GM21528 (cell line): Measurements from ENCODE around the gene SCRT2.

Experiments used
- ATAC-seq: cut with Tn5 transposase; IDR thresholded peaks from one replicate; pipeline ENCODE4 v1.9.1; 2021; ENCODE audit warnings: mild to moderate bottlenecking, moderate library complexity; ENCODE audit not compliant: unreplicated experiment, low FRiP score

Gene SCRT2

GRCh38 chr20:635893-636338 is 39.7 kb downstream of the SCRT2 start:
- ATAC-seq, result no peak

- no peak for ATAC-seq
Measured at GRCh38 chr20:635028-635892, 40.3 kb downstream of the SCRT2 start.

- ATAC-seq, result no peak
Measured at GRCh38 chr20:634148-634925, 41.3 kb downstream of the SCRT2 start.

GRCh38 chr20:631101-631500 is 44.5 kb downstream of the SCRT2 start:
- ATAC-seq, result no peak

GRCh38 chr20:626579-626978 is 49.0 kb downstream of the SCRT2 start:
- no peak for ATAC-seq

GRCh38 chr20:625360-625932 is 50.2 kb downstream of the SCRT2 start:
- ATAC-seq, result no peak

- no peak for ATAC-seq
Measured at GRCh38 chr20:623704-624103, 51.9 kb downstream of the SCRT2 start.

- ATAC-seq, result no peak
Measured at GRCh38 chr20:623021-623420, 52.6 kb downstream of the SCRT2 start.

GRCh38 chr20:622161-622560 is 53.4 kb downstream of the SCRT2 start:
- ATAC-seq, result no peak

GRCh38 chr20:621125-621756 is 54.4 kb downstream of the SCRT2 start:
- no peak for ATAC-seq

GRCh38 chr20:620246-620645 is 55.4 kb downstream of the SCRT2 start:
- ATAC-seq, result no peak

- no peak for ATAC-seq
Measured at GRCh38 chr20:618980-619379, 56.6 kb downstream of the SCRT2 start.

GRCh38 chr20:617934-618690 is 57.5 kb downstream of the SCRT2 start:
- no peak for ATAC-seq

GRCh38 chr20:615514-615913 is 60.1 kb downstream of the SCRT2 start:
- no peak for ATAC-seq

- ATAC-seq, result no peak
Measured at GRCh38 chr20:611843-612185, 63.8 kb downstream of the SCRT2 start.
